ENCODE results near the gene C18orf54.
"Not testable (repeated sequence)": the region's sequence is repeated elsewhere in the genome, so short reads cannot be mapped to it uniquely, and the experiment has no call there.

C18orf54 gene

GRCh38 chr18:54357660-54358494 lies at the start of gene C18orf54, which contains the start of gene STARD6:
Gene C18orf54 (plus strand): TSS chr18:54357906. CDS start chr18:54360573, 2,667 bp downstream.
Gene STARD6 (minus strand): TSS chr18:54357858. CDS start chr18:54354573, 3,285 bp downstream.
- peak; percentile 93 for DNase-seq

- not testable (repeated sequence) for DNase-seq
These were observed 48.1 kb upstream of the C18orf54 start for GRCh38 chr18:54309564-54309963.

GRCh38 chr18:54316071-54316820 lies 41.5 kb upstream of the C18orf54 start:
- no peak for DNase-seq

GRCh38 chr18:54323561-54323960 lies 34.1 kb upstream of the C18orf54 start:
- DNase-seq, result no peak

- no peak for DNase-seq
These were observed 33.7 kb upstream of the C18orf54 start for GRCh38 chr18:54323970-54324369.

- DNase-seq, result no peak
These were observed 29.9 kb upstream of the C18orf54 start for GRCh38 chr18:54327818-54328217.

- DNase-seq, result no peak
These were observed 27.9 kb upstream of the C18orf54 start for GRCh38 chr18:54329787-54330186.

- no peak for DNase-seq
These were observed 26.7 kb upstream of the C18orf54 start for GRCh38 chr18:54330768-54331548.

- DNase-seq, result no peak
These were observed 22.0 kb upstream of the C18orf54 start for GRCh38 chr18:54335638-54336173.

- DNase-seq, result no peak
These were observed 19.5 kb upstream of the C18orf54 start for GRCh38 chr18:54338230-54338629.

- no peak for DNase-seq
These were observed 6.5 kb upstream of the C18orf54 start for GRCh38 chr18:54351186-54351585.

GRCh38 chr18:54357082-54357659 lies 535 bp upstream of the C18orf54 start:
- DNase-seq, result no peak

GRCh38 chr18:54358495-54359040 lies 862 bp downstream of the C18orf54 start:
- no peak for DNase-seq

GRCh38 chr18:54359233-54359632 lies 1.5 kb downstream of the C18orf54 start:
- DNase-seq, result no peak

GRCh38 chr18:54360406-54360805 lies 2.7 kb downstream of the C18orf54 start:
- DNase-seq, result no peak

GRCh38 chr18:54378057-54378456 lies 20.4 kb downstream of the C18orf54 start:
- DNase-seq, result no peak

GRCh38 chr18:54381640-54382039 lies 23.9 kb downstream of the C18orf54 start:
- no peak for DNase-seq

- no peak for DNase-seq
These were observed 24.4 kb downstream of the C18orf54 start for GRCh38 chr18:54382076-54382475.

GRCh38 chr18:54382733-54383252 lies 25.1 kb downstream of the C18orf54 start:
- DNase-seq, result no peak

- no peak for DNase-seq
These were observed 28.3 kb downstream of the C18orf54 start for GRCh38 chr18:54386043-54386442.

GRCh38 chr18:54386800-54387495 lies 29.2 kb downstream of the C18orf54 start:
- not testable (repeated sequence) for DNase-seq
